GM12874 (cell line): Measurements from ENCODE around the gene GPC1.

Experiments
- CTCF ChIP-seq: IDR thresholded peaks from 2 replicates; pipeline ENCODE4 v1.5.1; 2011; ENCODE audit warnings: low read depth, mild to moderate bottlenecking, control low read depth, low read length, moderate library complexity; ENCODE audit not compliant: insufficient read depth

Gene GPC1

GRCh38 chr2:240412211-240412861 is 23.1 kb upstream of the GPC1 start:
- no peak for TF ChIP-seq CTCF

DNA sequence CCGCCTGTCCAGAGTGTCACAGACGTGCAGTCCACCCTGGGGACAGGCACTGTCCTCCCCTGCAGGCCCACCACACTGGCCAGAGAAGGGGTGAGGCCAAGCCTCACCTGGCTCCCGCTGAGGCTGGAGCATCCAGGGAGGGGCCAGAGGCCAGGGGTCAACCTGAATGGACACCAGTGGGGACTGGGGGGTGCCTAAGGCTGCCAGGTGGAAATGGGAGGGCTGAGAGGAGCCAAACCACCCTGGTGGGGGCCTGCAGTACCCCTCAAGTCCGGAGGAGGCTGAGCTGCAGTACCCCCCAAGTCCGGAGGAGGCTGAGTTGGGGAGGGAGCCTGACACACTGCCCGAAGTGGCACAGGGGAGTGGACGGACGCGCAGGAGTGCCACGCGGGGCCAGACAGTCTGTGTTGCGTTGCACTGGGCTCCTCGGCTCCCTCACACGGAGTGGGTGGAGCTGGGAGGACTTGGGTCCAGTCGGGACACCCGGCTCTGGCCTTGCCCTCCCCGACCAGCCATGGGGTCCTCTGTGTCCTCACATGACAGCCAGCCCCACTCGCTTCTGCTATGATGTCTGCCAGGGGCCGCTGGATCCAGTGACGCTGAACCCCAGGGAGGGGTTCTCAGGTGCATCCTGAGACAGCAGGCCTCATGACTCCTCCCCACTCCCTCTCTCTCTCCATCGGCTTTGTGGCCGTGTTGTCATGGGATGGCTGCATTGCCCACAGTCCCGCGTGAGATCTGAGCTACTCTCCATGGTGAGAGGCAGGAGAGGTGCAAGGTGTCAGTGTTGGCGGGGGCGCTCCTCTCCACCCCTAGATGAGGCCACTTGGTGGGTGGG is 22.3 kb upstream of the GPC1 start:
- TF ChIP-seq CTCF = no peak

GRCh38 chr2:240413813-240414429 is 21.5 kb upstream of the GPC1 start:
- no peak for TF ChIP-seq CTCF

- TF ChIP-seq CTCF = no peak
Observed at GRCh38 chr2:240416821-240417220, 18.6 kb upstream of the GPC1 start.

DNA sequence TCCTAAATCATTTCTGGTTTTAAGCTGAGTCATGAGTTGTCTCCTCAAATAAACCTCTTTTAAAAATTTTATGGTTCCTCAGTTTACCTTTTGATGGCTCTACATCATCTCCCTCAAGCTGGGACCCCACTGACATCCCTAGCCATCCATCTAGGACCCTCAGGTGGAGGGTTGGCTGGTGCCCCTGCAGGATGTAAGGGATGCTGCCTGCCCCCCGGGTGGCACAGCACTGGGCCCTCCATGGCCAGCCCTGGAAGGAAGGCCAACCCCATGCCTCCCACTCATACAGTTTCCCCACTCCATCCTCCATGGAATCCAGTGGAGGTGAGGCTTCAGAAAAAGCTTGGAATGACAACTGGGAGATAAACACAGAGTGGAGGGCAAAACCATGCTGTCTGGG is 17.2 kb upstream of the GPC1 start:
- no peak for TF ChIP-seq CTCF

GRCh38 chr2:240419271-240419670 is 16.2 kb upstream of the GPC1 start:
- no peak for TF ChIP-seq CTCF

GRCh38 chr2:240419723-240420122 is 15.7 kb upstream of the GPC1 start:
- TF ChIP-seq CTCF = no peak
